NCI-H187 (cell line): ENCODE data around the gene OR2A25.
"Not testable (repeated sequence)": the region's sequence is repeated elsewhere in the genome, so short reads cannot be mapped to it uniquely, and the experiment has no call there.

Experiments
- DNase-seq, 2 experiments: peaks; one replicate each; lab custom pipeline; 2025; lab: John Stamatoyannopoulos, UW

OR2A25 gene, protein sequence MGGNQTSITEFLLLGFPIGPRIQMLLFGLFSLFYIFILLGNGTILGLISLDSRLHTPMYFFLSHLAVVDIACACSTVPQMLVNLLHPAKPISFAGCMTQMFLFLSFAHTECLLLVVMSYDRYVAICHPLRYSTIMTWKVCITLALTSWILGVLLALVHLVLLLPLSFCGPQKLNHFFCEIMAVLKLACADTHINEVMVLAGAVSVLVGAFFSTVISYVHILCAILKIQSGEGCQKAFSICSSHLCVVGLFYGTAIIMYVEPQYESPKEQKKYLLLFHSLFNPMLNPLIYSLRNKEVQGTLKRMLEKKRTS

DNA sequence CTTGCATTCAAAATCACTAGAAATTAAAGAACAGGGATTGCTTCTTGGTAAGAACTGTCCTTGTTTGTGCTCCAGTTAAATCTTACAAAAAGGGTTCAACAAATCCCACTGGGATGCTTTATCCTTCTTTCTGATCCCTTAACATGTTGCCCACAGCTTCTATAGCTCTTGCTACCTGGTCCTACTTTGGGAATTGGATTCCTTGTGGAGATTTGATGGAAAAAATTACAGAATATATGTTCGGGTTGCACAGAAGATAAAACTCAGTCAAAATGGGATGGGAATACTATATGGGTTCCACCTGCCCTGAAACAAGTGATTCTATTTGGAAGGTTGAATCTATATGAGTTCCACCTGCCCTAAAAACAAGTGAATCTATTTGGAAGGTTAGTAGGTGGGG lies at the start of gene OR2A25:
Gene OR2A25, plus strand, starts transcription at position 301 of the 400 bp plus-strand sequence. CDS start 4,409 bp downstream, outside the sequence.
- no peak for DNase-seq

GRCh38 chr7:144020340-144020739 lies 49.3 kb upstream of the OR2A25 start:
- no peak for DNase-seq

- DNase-seq, result no peak
Measured at GRCh38 chr7:144022169-144022568, 47.4 kb upstream of the OR2A25 start.

- DNase-seq, result no peak
Measured at GRCh38 chr7:144023171-144023827, 46.3 kb upstream of the OR2A25 start.

DNA sequence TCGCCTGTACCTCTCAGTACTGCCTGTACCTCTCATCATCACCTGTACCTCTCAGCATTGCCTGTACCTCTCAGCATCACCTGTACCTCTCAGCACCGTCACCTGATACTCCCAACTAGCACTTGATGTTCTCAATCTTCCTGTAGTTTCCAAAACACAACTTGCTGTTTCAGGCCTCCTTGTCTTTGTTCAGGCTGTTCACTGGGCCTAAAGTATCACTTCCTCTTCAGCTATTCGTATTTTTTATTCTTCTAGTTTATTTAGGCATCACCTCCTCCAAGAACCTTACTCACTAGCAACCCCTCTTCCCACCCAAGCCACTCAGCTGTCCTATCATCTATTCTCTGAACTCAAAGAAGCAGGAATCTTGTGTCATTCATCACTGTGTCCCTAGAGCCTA lies 45.4 kb upstream of the OR2A25 start:
- no peak for DNase-seq

- no peak for DNase-seq
Measured at GRCh38 chr7:144026203-144026883, 43.3 kb upstream of the OR2A25 start.

- no peak for DNase-seq
Measured at GRCh38 chr7:144027070-144027469, 42.5 kb upstream of the OR2A25 start.

GRCh38 chr7:144027974-144028373 lies 41.6 kb upstream of the OR2A25 start:
- no peak for DNase-seq

DNA sequence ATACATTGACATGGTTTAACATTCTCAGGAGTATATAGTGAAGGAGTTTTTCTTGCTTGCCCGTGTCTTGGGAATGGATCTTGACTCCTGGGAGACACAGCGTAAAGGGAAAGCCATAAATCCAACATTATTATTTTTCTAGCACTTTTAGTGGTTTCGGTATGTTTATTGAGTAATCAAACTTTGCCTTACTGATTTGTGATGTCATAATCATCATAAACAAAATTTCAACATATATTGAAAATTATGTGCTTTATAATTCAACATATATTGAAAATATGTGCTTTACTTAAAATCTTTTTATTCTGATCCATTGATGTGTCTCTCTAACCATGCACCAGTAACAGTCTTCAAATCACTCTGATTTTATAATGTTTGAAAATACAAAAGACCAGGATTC lies 41.1 kb upstream of the OR2A25 start:
- DNase-seq, result no peak

DNA sequence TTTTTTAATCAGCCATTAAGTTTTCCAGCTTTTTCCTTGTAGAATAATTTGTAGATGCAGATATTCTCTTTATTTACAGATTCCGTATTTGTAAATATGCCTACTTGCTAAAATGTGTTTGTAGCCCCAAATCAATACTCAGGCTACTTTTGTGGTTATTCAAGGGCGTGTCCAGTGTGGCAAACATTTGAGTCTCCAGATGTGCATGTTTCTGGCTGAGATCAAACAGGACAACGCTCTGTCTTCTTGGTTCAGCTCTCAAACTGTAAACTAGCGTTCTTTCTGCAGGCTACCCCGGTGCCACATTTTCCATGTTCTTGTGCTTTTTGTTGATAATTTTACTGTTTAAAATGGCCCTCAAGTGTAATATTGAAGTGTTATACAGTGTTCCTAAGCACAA lies 37.1 kb upstream of the OR2A25 start:
- DNase-seq, result no peak

GRCh38 chr7:144032985-144033709 lies 36.5 kb upstream of the OR2A25 start:
- no peak for DNase-seq

DNA sequence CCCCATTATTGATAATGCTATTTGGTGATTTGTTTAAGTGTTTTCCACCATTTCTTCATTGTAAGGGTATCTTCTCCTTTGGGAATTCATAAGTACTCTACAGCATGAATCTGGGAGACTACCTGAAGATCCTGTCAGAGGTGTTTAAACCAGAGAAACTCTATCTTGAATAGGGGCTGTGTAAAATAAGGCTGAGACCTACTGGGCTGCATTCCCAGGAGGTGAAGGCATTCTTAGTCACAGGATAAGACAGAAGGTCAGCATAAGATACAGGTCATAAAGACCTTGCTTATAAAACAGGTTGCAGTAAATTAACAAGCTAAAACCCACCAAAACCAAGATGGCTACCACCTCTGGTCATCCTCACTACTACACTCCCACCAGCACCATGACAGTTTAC lies 34.2 kb upstream of the OR2A25 start:
- DNase-seq, result no peak

GRCh38 chr7:144036302-144036885 lies 33.2 kb upstream of the OR2A25 start:
- no peak for DNase-seq

GRCh38 chr7:144037414-144038035 lies 32.1 kb upstream of the OR2A25 start:
- no peak for DNase-seq

GRCh38 chr7:144038887-144039286 lies 30.7 kb upstream of the OR2A25 start:
- DNase-seq, result no peak

DNA sequence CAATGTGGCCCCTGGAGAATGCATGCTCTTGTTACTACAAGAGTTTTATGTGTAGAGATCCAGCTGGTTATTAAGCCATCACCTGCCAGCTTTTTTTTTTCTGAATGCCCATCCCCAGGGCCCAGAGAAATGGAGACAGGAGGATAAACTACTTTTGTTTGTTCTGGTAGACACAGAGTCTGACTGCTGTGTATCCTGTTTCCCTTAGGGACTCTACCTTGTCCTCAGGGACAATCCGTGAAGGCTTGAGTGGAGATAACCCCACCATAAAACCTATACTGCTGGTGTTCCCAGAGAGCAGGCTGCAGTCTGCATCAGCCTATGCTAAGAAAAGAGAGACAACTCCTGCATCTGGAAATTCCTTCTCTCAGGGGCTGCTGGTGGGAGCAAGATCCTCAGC lies 21.0 kb upstream of the OR2A25 start, which contains the start of gene OR2A5:
Gene OR2A5, plus strand, starts transcription at position 301 of the 400 bp plus-strand sequence. CDS start 1,454 bp downstream, outside the sequence.
- DNase-seq, result no peak

DNA sequence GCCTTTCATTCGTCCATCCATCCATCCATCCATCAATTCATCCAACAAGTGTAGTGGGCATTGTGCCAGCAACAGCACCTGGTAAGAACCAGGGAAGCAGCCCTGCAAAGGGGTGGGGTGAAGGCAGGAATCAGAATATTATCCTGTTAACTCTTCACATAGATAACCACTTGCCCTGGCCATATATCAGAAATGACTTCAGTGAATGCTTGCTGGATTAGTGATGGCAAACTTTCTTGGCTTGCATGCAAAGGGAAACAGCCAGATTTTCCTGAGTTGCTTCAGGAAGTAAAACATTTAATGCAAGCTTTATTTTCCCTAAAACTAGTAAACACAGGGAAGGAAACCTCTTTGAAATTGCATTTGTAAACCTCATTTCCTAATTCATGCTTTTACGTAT lies 20.1 kb upstream of the OR2A25 start:
- no peak for DNase-seq

DNA sequence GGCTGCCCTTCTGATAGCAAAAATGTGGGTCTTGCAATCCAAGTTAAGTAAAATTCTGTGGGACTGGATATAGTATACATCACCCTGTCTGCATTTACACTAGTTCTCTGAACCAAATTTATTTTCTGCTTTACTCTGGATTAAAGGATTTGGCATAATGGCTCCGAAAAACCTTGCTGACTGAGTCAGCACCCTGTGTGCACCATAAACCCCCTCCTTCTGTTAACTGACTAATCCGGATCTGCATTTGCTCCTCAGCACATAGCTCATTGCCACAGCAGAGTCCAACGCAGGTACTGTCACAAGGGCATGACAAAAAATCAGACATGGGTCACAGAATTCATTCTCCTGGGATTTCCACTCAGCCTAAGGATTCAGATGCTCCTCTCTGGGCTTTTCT lies 19.5 kb upstream of the OR2A25 start:
- no peak for DNase-seq

GRCh38 chr7:144050884-144051283 lies 18.7 kb upstream of the OR2A25 start:
- DNase-seq, result not testable (repeated sequence)

GRCh38 chr7:144057954-144058353 lies 11.7 kb upstream of the OR2A25 start:
- no peak for DNase-seq

DNA sequence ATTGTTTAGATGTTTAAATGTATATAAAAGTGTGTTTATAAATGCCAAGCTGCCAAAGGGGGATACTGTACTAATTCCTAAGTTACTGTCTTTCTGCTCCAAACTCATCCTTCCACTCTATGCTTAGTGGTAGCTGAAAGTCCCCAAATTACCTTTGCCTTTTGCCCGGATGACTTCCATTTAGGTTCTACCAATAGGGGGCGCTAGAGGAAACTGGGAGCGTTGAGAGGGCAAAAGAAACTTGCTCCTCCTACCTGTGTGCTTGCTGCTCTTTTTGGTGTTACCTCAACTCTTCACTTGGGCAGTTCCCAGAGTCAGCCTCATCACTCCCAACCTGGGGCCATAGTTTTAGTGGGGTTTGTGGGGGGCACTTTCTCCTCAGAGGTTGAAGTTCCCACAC lies 5.9 kb upstream of the OR2A25 start:
- DNase-seq, result no peak
